Body of pancreas (tissue), 4 donors: Measurements from ENCODE around the gene ZNF619.

Experiments used
- POLR2A ChIP-seq, 3 donors: fragments of 450-650 bp; IDR thresholded peaks; one replicate each; pipeline ENCODE4 v1.6.1; 2016; ENCODE audit warnings: antibody characterized with exemption in 3 of 3, mild to moderate bottlenecking in 2 of 3
- TF ChIP-seq, protein P1 (sequence below), 7 experiments: fragments of 450-650 bp in 4 of 7; fragments of 200-600 bp in 3 of 7; sonication (generic) in 3 of 7; IDR thresholded peaks; one replicate each; pipeline ENCODE4 v1.5.1; 2016 to 2019; ENCODE audit warnings: antibody characterized with exemption in 7 of 7

DNA sequence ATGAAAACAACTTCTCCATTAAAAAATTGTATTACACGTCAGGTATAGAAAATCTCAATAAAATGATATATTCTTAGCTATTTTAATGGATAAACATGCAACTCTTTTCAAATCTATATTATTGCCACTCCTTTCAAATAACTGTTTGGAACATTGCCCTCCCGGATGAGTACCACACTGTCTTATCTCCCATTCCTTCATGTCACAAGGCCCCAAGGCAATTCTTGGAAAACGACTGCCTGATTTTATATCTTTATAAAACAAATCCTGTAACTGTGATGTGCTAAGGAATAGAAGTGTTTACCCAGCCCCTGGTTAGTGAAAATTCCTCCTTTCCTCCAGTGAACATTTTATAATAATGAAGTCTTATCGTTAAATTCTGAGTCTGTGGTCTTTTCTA lies 6.2 kb upstream of the ZNF619 start:
- TF ChIP-seq, protein P1, sequence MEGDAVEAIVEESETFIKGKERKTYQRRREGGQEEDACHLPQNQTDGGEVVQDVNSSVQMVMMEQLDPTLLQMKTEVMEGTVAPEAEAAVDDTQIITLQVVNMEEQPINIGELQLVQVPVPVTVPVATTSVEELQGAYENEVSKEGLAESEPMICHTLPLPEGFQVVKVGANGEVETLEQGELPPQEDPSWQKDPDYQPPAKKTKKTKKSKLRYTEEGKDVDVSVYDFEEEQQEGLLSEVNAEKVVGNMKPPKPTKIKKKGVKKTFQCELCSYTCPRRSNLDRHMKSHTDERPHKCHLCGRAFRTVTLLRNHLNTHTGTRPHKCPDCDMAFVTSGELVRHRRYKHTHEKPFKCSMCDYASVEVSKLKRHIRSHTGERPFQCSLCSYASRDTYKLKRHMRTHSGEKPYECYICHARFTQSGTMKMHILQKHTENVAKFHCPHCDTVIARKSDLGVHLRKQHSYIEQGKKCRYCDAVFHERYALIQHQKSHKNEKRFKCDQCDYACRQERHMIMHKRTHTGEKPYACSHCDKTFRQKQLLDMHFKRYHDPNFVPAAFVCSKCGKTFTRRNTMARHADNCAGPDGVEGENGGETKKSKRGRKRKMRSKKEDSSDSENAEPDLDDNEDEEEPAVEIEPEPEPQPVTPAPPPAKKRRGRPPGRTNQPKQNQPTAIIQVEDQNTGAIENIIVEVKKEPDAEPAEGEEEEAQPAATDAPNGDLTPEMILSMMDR (IDR thresholded peaks at IDR 0.05), result no peak
- TF ChIP-seq POLR2A (IDR thresholded peaks at IDR 0.05), result no peak
